C1 segment of cervical spinal cord (tissue), 14 donors: ENCODE measurements around the gene CTNNA3.

Experiments used
- DNase-seq, 14 donors: peaks; one replicate each; lab custom pipeline; 2025; lab: John Stamatoyannopoulos, UW

CTNNA3 gene

DNA sequence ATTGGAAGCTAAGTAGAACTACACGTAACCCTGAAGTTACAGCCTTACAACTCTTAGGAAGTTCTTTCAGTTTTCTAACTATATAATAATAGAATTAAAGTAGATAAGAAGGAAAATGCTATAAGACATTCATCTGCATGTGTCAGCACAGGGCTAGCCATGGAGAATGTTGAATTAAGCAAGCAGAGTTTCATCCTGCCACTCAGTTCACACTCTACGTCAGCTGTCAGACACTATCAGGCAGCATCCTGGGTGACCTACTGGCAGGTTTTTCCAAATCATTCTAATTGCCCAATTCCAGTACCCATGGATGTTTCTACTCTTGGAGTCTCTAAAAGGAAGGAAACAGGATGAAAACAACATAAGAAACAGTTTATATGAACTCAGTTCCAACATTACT is 815.2 kb downstream of the CTNNA3 start:
- DNase-seq, result no peak

DNA sequence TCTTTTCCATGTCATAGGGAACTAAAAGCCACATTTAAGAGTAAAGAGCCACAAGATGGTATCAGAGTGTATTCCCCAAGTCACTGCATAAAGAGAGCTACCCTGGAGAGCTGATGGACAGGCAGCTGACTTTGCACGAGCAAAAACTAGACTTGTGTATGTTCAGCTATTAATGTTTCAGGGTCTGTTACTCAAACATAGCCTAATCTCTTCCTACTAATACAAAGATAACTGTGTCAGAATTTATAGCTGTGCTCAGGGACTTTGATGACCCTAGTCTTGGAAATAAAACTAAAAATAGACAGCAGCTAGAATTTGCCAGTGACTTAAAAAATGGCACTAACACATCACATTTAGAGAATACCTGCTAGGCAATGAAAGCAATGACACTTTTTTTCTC is 815.7 kb downstream of the CTNNA3 start:
- DNase-seq, result no peak

DNA sequence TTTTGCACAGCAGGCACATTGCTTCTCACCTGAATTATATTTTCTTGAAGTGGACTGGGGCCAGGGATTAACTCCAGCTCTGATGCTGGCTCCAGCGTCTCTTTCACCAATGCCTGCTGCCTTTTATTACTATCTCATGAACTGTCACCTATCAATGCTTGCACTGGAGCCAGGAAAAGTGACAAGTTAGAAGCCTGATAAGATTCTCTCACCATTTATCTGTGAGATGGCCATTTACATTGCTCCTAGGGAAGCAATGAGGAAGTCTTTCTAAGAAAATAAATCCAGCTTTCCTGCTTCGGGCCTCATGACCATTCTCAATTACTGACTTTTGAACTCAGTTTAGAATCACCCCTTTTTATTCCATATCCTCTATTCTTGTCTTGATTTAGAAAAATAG is 818.6 kb downstream of the CTNNA3 start:
- DNase-seq, result no peak

DNA sequence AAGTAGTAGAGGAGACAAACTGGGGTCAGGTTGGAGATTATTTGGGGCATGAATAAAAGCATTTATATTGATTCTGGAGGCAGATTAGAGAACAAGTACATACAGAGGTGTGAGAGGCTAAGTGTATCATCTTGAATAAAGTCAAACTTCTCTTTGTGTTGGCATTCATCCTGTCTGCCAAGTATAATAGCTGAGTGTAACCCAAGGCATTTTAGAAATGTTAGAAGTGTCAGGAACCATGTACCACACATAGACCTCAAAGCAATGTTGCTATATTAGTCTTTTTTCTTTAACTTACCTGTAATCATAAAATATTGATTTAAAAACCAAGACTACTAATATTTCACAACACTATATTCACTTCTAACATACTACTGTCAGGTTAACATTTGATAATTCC is 826.4 kb downstream of the CTNNA3 start:
- no peak for DNase-seq

DNA sequence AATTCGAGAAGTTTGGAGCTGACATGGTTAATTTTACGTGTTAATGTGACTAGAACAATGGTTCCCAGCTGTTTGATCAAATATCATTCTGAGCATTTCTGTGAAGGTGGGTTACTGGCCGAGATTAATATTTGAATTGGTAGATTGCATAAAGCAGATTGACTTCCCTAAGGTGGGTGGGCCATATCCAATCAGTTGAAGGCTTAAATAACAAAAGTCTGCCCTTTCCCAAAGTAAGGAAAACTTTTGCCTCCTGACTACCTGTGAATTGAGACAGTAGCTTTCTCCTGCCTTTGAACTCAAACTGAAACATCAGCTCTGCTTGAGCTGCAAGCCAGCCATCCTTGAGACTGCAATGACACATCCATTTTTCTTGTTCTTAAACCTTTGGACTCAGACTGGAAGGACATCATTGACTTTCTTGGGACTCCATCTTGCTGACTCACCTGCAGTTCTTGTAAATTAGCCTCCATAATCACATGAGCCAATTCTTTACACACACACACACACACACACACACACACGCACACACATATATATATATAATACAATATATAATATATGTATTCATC is 833.2 kb downstream of the CTNNA3 start:
- DNase-seq, result no peak

DNA sequence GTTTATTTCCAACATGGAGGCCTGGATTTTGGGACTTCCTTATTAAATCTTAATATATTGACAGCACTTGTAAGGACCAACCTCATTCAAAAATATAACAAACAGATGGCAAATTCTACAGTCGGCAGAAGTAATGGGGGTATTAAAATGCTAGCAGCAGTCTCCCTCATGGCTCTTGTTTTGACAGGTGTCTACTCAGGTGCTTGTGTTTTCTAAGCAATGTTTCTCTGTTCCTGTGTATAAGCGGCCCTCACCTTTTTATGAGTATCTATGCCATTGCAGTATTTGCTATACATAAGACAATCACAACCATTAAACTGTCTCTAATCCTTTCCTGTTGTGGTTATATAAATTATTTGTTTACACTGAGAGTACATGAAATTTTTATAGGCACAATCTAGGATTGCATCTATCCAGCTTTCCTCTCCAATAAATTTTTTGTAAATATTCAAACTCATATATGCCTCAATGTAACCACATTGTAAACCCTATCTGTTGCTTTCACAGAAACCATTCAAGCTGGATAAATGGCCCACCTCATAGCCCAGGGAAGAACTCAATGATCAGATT is 835.5 kb downstream of the CTNNA3 start:
- no peak for DNase-seq

DNA sequence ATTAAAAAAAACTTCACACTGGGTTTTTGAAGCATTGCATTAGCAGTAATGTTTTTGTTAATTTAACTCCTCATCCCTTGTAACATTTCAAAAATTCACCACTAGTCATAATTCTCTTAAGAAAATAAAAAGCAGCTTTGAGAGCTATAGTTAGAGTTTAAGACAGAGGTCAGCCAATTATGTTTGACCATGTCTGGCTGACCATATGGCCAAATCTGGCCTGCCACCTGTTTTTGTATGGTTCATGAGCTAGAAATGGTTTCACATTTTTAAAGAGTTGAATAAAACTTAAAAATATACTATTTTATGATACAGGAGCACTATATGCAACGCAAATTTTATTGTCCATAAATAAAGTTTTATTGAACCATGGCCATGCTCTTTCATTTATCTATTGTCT is 843.2 kb downstream of the CTNNA3 start:
- DNase-seq, result peak in 1 of 14 donors; percentile 42

DNA sequence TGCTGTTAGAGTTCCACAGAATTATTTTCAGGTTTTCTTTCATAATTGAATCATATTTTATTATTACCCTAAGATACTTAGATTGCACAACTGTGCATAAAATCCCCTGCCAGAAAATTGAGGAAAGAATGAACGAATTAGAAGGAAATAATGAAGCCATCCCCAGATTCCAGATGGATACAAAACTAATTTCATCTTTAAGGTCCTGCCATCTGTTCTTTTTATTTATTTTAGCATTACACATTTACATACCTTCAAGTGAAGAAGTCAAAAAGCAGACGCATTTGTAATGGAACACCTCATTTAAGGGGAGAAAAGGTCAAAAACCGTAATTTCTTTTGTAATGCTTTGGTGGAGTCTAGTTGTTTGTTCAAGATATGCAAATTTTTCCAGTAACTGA is 847.1 kb downstream of the CTNNA3 start:
- DNase-seq, result no peak

DNA sequence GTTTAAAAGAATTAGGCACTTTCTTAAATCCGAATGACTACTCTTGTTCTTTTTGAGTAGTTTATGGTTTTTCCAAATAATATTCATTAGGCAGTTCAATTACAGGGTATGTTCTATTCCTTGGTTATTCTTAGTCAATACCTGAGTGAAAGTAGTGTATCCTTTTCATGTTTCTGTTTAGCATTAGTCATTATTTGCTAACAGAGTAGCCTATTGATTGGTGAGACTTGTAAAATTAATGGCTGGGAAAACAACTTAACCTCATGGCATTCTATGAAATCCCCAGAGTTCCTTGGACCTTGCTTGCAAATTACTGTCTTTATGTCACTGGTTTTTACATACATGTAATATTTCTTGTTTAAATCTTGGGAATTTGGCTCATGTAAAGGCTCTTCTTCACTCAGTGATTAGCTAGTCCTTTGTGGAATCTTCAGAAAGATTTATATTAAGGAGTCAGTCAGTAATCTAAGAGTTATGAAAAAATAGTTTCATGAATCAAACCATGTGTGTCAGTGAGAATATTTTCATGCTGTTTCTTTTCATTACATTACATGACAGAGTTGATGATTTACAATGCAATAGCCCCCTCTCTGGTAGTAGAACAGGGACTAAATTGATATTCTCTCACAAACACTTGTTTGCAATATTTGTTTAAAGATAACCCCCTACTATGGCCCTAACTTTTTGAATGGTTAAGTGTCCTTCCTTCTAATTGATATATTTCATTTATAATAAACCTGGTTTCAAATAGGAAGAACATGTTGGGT is 851.6 kb downstream of the CTNNA3 start:
- DNase-seq, result no peak

DNA sequence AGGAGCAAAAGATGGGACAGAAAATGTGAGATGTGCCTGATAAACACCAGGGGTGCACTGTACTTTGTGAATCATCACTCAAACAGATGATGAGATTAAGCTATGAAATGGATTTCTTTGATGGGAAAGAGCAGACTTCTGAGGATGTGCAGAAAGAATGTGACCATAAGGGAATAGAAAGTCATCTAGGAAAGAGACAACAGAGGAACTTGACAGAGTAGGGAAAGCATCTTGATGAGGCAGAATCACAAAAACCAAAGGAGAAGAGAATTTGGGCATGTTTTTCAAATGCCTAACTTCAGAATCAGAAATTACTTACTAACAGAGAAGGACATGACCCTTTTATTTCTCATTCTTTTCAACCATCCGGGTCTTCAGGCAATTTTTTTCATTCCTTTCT is 852.6 kb downstream of the CTNNA3 start:
- DNase-seq, result no peak

DNA sequence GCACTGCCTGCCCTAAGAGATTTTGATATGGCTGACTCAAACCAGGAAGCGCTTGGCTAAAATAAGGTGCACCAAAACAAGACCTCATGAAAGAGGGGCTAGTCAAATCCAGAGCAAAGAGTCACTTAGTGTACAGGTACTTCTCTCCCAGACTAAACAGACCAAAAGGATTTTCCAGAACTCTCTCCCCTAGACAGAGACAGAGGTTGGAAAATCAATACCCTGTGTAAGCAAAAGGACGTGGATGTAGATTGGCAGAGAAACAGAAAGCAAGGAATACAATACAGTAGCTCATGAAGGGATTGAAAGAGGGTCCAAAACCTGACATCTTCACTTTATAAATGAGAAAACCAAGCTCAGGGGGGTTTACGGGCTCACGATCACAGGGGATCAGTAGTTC is 853.1 kb downstream of the CTNNA3 start:
- DNase-seq, result no peak

DNA sequence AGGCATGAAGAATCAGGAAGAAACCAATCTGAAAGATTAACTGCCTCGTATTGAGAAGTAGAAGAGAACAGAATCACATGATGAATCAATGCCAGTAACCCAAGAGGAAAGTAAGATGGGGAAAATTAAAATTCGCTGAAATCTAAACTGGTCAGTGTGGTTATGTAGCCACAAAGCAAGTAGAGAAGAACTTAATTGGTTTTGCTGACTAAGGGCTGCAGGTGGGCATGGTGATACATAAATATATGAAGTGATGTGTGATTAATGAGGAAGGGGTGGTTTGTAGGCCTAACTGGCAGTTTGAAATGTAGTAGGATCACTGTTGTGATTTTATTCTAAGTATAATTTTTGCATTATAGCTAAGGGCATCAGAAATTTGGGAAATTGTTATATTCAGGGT is 853.6 kb downstream of the CTNNA3 start:
- no peak for DNase-seq

DNA sequence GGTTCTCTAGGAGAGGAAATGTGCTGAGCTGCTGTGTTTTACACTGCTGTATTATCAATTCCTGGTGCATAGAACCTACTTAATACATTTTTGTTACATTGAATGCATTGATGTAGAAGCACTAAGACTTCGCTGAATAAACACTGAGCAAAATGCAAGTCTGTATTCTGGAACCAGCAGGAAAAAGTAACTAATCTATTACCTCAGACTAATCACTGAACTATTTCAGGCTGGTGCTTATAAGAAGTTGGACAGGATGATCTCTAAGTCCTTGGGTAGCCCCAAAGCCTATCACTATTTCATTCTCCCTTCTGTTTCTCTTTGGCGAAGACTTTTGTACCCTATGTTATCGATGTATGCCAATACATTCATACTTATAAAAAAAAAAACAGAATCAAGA is 857.3 kb downstream of the CTNNA3 start:
- no peak for DNase-seq

DNA sequence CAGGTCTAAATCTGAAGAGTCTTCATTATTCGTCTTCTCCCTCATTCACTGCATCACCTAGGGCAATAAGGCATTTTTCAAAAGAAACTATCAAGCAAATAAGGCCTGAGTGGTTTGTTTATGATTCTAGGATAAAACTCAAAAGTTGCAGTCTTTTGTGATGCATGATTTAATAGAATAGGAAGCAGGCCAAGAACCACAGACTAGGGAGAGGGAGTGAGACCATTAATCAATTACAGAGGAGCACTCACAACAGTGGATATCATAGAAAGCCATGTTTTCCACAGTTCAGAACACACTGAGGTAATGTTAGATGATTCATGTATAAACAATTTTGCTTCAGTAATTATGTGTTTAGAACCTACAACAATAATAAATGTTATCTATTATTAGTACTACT is 858.0 kb downstream of the CTNNA3 start:
- no peak for DNase-seq

DNA sequence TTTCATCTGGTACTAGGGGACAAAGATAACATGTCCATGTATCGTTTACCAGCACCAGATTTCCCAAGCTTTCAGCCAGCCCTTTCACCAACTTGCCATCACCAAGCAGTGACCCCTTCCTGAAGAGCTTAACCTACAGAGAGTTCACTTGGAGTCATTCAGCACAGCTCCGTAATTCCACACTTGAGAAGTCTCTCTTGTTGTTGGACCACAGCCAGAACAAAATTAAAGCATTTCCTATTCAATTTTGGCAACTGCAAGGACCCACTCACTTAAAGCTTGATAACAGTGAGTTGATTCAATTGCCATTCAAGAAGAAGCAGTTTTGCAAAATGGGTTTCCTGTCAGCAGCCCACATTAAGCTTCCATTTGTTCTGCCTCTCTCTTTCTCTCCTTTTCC is 858.7 kb downstream of the CTNNA3 start:
- no peak for DNase-seq

DNA sequence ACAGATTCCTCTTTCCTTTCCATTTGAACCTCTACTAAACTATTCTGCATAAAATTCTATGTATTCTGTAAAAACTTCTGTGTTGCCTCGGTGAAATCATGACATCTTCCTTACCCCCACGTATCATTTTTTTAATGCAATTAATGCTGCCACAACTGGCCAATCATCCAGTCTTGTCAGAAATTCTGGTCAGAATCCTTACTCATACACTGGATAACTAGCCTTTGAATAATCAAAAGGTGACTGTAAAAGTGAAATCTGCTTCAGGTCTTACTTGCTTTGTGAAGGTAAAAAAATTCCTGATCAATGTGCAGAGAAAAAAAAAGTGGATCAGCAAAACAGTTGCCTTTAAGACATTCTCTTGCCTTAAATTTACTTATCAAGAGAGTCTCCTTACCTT is 859.2 kb downstream of the CTNNA3 start:
- DNase-seq, result no peak

DNA sequence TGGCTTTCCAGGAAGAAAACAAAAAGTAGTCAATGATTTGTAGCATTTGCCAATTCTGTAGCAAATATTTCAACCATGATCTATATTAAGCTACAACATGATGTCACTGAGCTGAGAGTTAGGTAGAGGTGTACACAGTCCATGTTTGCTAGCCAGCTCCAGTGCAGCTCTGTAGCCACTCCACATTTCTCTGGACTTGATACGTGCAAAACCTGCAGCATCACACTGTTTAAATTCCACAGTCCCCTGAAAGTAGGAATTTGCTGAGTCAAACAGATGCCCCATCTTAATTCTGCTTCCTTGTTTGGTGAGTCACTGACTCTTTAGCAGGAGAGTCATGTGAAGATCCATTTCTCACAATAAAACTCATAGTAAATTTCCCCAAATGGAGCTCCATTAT is 859.9 kb downstream of the CTNNA3 start:
- DNase-seq, result no peak

DNA sequence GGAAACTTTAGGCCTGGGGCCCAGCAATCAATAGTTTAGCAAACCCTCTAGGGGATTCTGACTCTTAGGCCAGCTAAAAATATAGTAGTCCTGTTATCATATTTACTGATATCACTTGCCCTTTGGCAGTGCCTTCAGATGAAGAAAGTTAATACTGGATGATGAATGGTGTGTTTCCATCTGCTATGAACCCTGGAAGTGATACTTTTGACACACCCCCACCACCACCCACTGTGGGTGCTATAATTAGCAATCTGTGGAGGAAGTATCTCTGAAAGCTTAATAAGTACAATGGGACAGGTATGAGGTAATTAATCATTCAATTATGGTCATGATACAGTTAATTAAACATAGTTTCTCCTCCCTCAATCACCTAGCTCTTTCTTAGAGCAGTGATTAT is 860.6 kb downstream of the CTNNA3 start:
- DNase-seq, result no peak

DNA sequence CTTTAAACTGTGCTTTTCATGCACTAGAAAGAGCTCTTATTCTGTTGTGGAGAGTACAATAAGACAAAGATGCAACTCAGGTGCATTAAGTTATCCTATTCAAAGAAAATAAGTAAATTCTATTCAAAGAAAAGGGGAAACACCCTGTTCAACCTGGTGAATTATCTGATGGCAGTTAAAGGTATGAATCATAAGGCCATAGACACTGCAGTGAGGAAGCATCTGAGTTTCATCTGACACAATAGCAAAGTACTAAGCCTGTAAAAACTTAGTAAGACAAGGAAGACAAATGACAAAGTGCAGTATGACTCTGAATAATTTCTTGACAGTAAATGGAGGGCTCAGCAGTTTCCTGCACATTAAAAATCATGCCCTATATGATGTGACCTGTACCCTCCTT is 861.2 kb downstream of the CTNNA3 start:
- no peak for DNase-seq

DNA sequence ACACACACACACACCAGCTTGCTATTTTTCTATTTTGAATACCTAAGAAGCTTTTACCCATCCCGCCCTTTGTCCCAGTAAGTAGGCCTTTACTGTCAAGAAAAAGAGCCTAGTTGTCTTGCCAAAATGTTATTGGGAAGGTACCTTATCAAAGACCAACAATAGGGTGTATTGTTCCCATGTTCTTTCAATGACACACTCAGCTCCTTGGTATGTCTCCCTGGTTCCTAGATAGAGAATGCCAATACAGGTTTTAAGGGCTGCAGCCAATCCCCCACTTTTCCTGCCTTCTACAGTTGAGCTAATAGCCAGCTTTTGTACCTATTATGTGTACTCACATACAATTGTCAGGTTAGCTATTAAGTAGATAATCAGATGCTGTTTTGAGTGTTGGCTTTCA is 862.1 kb downstream of the CTNNA3 start:
- no peak for DNase-seq

DNA sequence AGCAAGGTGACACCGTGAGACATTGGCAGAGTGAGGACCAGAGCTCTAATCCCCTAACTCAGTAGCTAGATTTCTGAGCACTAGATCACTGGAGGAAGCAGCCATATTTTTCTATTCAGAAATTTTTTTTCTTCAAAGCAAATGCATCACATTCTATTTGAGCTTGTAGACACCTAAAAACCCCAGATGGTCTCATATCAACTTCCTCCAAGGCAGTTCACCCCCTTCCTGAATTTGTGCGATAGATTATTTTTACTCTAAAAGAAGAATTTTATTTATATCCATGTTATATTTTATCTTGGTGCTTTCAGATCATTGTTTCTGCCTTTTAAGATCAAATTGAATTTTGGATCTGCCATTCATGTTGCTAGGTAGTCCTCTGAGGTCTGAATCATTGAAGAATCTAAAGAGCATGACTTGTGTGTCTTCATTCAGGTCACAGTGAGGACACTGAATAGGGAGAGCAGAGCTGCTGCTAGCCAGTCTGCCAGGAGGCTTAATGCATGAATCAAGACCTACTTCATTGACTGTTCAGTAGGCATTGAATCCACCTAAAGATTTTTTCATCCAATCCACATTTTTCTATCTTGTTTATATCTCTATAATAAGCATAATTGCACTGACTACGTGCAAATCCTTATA is 863.1 kb downstream of the CTNNA3 start:
- DNase-seq, result no peak

DNA sequence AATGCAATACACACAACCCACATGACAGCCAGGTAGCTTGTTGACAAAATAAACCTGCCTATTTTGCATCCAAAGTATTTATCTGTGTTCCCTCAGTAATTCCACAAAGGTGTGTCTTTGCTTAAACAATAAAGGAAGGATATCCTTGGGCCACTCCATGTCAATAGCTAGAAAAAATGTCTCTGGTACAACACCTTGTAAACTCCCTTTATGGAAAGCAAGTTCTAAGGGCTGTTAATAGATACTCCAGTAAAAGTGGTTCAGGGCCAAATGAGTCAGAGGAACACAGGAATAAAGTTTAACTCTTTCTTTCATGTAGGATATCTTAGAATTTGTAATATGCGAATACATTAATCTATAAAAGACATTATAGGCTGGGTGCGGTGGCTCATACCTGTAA is 867.0 kb downstream of the CTNNA3 start:
- DNase-seq, result no peak

DNA sequence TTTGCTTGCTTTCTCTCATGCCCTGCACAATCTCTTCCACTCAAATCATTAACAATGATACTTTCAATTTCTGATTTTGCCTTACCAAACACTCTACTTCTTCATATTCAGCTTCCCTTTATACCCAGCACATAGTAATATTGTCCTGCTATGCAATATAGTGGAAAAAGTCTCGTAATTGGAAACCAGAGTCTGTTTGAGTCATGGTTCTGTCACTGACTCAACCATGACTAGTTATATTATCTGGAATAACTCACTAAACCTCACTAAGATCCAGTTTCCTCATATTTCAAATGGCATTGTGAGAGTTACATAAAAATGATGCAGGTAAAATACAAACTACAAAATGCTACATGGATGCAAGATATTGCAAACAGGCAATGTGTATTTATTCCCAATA is 868.6 kb downstream of the CTNNA3 start:
- no peak for DNase-seq
